Stimulated activated CD4-positive, alpha-beta T cell treated with anti-CD3 and anti-CD28 coated beads, Interleukin-4, amount 100 ng/mL, for 24 hours (primary cell): Measurements from ENCODE around the gene RWDD2A.
A peak's percentile ranks its signal among the peaks of the same experiment; 100 is the strongest.
"Not testable (repeated sequence)": the region's sequence is repeated elsewhere in the genome, so short reads cannot be mapped to it uniquely, and the experiment has no call there.

Source experiments
- DNase-seq: peaks from one replicate; pipeline ENCODE4 v3.0.0-alpha.2; 2020

RWDD2A gene

DNA sequence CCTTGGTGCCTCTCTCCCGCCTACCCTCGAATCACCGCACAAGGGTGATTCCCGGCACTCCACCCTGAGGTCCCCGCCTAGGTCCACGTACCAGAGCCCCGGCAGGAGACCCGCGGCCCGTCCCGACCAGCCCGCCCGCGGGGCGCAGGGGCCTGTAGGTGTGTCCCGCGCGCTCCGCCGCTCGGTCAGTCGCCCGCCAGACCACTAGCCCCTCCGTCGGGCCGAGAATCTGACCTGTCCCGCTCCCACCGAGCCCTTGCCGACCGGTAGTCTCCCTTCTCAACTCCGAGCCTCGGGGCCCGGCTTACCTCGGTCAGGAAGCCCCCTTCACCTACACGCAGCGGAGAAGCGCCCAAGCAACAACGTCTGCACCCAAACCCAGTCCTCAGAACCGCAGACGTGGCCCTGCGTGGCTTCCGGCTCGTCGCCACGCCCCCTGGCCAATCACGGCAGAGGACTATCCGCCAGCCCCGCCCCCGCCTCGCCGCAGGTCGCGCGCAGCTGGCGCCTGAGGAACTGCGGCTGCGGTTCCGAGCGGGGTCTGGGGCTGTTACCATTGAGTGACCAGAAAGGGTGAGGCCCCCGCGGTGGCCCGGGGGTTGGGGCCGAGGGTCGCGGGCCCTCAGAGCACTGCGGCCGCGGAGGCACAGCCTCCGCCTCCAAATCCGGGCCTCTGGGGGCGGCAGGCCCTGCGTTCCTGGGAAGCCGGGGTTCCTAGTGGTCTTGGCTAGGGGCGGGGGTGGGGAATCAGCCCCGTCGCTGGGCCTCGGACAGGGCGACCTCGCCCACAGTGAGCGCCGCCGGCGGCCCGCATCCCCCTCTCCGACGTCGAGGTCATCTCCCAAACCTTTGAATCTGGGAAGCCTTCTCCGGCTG lies at the start of gene RWDD2A, which contains the start of gene PGM3:
Gene RWDD2A, plus strand, starts transcription at position 487 of the 876 bp plus-strand sequence. CDS start 1,095 bp downstream, outside the sequence.
Gene PGM3, minus strand, starts transcription at position 395 of the 876 bp plus-strand sequence. CDS start 2,253 bp downstream, outside the sequence.
- DNase-seq, result peak; percentile 89

DNA sequence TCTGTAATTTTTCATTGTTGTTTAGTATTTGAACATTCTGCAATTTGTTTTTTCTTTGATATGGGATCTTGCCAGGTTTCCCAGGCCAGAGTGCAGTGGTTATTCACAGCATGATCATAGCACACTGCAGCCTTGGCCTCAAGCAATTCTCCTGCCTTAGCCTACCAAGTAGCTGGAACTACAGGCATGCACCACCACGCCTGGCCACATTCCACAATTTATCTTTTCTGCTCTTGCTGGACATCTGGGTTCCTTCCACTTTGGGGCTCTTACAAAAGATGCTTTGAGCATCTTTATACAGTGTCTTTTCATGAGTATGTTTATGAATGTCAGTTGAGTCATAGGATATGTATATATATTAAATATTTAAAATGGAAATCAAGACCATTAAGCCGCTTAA lies 42.0 kb upstream of the RWDD2A start:
- DNase-seq, result no peak

DNA sequence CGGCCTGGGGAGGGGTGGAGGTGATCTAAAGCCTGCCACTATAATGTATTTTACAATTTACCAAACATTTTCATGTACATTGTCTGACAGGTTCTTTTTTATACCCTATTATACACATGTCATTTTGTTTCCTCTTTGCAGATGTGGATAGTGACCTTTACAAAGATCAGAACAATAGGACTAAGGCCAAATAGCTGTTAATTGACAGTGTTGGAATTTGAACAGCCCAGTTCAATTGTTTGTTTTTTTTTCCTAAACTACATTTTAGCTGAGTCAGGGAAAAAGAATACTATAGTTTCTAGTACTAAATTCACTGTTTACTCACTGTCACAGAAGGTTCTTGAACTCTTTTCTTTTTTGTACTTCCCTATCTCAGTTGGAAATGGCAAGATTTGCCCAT lies 40.2 kb upstream of the RWDD2A start:
- no peak for DNase-seq

DNA sequence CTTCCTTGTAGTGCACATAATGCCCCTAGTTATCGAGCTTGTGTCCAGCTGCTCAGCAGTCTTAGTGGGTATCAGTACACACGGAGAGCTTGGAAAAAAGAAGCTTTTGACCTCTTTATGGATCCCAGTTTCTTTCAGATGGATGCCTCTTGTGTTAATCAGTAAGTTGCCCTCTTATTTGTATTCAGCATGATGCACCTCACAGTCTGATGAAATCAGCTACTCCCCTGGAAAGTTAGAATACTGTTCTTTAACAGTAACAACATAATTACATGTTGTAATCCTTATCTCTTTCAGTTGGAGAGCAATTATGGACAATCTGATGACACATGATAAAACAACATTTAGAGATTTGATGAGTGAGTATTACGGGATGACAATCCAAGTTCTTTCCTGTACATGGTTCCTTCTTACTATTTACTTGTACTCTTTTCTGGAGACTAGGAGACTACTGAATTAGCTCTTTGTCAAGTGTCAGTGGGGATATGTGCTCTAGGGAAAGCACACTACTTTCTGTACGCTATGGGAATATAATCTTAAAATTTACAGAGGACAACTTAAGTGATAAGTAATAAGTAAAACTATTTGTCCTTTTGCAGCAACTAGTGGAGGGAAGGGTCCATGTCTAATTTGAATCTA lies 39.2 kb upstream of the RWDD2A start:
- no peak for DNase-seq

DNA sequence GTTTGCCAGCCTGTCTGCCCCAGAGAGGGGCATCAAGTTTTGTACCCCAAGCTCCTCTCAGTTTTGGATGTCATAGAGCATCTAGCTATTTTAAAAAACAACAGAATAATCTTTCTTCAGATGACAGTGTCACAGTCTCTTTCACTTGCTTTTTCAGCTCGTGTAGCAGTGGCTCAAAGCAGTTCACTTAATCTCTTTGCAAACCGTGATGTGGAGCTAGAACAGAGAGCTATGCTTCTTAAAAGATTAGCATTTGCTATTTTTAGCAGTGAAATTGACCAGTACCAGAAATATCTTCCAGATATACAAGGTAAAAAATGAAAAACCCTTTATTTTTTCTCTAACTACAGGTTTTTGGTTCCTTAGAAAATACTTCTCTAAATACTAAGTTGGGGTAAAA lies 37.4 kb upstream of the RWDD2A start:
- no peak for DNase-seq

DNA sequence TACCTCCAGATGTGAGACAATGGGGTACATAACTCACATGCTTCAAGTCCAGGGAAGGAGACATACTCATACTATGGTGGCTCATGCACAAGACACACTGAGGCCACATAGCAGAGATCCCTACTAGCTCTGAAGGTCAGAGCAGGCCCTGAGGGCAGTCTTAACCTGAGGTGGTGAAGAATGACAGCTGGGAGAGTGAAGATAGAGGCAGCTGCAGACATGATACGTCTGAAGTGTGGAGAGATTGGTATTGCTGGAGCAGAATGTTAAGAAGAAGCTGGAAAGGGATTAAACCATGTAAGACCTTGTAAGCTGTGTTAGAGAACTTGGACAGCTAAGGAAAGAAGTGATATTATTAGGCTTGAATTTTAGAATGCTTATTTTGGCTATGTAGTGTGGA lies 33.0 kb upstream of the RWDD2A start:
- DNase-seq, result no peak

DNA sequence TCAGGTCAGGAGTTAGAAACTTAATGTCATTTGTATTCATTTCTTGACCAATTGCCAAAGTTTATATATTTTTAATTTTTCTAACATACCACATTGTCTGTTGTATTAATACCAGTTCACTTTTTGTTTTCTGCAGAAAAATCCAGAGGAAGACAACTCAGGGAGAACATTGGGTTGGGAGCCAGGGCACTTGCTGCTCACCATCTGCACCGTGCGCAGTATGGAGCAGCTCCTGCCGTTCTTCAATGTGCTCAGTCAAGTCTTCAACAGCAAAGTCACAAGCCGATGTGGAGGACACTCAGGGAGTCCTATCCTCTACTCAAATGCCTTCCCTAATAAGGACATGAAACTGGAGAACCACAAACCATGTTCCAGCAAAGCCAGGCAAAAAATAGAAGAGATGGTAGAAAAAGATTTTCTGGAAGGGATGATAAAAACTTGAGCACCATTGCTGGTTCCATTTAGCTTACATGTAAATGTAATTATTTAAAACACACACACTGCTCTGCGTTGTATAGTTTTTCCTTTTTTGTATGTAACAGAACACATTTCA lies 25.4 kb upstream of the RWDD2A start:
- no peak for DNase-seq

DNA sequence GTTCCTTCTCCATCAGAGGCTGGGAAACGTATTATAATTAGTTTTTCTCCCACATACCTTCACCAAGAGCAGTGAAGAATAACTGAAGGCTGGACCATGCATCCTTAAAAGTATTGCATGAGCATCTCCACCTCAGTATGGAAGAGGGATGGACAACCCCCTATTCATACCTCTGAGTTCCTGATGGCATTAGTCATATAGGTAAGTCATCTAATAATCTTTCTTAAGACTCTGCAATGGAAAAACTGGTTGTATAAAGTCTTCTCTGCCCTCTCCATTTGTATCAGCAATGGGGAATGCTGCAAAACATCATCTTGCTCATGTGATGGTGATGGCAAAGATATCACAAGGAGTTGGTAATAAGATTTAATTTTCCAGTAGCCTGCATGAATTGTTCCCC lies 24.6 kb upstream of the RWDD2A start:
- no peak for DNase-seq

DNA sequence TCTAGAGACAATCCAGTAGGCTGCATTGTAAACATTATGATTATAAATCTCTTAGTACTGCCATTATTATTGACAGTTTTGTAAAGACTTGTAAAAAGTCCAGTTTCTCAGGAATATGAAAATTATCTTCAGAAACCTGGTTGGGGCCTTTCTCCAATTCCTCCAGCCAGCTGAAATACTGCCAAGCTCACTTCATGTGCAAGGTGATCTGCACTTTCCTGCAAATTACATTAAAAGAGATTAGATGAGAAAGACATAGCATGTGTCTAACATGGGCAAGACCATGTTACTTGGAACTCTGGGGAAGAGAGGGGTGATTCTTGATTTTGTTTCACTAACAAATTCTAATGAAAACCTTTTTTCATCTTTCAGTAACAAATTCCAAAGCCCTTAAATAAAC lies 24.1 kb upstream of the RWDD2A start:
- DNase-seq, result no peak

DNA sequence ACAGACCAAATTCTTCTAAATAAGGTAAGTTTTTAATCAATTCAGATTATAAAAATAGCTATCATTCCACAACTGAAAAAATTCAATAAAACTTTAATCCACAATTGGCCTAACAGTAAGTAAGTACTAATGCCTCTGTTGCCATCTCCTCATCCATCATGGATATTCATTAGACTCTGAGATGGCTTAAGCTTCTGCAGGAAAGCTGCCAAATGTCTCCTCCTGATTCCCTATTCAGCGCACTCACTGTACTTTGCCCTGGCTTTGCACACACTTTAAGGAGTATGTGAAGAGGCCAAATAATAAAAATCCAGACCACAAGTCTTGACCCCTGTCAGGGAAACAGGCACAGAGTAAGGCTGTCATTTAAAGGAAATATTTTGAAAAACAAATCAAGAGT lies 23.6 kb upstream of the RWDD2A start:
- DNase-seq, result no peak

DNA sequence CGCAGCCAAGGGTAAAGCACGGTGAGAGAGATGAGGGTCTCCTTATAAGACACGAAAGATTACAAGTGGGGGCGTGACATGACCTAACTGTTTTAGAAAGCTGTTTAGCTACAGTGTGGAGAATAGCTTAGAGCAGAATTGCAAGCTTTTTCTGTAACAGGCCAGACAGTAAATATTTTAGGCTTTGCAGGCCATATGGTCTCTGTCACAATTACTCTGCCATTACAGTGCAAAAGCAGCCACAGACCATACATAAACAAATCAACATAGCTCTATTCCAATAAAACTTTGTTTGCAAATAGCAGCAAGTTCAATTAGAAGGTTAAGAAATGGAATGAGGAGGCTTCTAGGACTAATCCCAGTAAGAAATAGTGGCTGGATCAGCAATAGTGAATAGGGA lies 16.9 kb upstream of the RWDD2A start:
- DNase-seq, result no peak

DNA sequence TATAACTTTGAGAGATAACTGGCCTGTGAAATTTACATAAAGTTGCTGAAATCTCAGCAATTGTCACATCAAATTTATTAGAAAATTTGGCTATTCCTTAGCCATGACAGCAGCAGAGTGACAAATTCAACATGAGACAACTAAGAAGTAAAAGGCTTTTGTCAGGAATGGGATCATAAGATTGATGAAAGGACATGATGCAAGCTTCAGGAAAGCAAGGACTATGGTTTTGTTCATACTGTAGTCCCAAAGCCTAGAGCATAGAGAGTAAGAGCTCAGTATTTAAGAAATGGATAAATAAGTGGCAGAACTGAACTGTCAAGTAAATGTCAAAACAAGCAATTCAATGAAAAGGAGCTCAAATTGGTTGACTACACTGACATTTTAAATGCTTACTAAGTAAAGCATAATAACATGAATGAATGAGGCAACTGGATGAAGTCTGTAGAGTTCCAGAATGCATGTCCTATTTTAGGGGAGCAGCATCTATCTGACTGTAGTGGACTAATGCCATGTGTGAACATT lies 12.7 kb upstream of the RWDD2A start:
- DNase-seq, result no peak

DNA sequence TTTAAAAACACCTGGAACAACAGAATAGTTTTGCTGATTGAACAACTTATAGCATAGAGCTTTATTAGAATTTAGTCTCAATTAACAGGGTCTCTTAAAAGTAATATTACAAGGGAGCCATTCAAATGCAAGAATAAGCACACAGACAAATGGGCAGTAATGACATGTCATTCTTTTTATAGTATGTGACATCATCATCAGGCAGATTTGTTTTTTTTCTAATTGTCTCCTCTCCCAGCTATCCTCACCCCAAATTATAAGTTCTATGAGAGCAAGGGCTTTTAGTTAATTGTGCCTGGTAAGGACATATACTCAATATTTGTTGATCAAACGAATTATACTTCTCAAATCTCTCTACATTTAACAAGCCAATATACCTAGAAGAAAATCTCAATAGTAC lies 11.0 kb upstream of the RWDD2A start:
- no peak for DNase-seq

DNA sequence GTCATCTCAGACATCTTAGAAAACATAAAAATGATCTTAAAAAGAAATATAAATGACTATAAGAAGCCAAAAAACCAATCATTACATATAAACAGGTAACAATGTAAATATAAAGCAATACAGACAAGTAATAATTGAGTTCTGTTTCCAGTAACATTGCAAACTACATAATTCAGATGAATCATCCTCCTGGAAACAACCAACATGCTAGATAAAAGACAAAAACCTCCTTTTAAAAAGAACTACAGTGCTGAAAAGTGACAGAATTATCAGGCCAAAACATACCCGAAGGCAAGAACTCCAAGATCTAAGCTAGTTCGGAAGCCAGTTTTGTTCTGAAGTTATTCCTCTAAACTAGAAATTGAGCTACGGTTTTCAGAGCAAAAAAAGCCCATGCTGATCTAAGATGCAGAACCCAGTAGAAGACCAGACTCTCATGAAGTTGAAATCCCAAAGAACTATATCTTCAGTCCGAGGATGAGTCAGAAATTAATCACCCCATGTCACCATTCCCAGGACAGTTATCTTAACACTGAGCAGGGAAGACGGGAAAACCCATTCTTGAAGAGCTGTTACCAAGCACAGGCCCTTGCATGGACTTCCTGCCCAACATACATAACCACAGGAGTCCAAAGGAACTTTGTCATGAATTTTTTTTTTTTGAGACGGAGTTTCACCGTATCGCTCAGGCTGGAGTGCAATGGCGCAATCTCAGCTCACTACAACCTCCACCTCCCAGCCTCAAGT lies 9.9 kb upstream of the RWDD2A start:
- no peak for DNase-seq

DNA sequence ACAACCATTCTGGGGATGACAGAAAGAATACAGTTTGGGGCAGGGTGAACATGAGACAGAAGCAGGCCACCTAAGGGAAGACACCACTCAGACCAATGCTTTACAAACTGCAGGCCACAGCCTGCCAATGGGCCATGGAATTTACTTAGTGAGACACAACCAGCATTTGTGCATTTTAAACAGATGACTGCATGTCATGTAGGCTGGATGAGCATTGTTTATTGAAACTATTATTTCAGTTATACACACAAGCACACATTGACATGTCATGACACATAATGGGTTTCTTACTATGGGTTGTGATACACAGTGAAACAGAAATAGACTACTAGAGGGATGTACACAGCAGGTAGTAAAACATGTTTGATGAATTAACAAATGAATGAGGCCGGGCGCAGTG lies 8.1 kb upstream of the RWDD2A start:
- no peak for DNase-seq

DNA sequence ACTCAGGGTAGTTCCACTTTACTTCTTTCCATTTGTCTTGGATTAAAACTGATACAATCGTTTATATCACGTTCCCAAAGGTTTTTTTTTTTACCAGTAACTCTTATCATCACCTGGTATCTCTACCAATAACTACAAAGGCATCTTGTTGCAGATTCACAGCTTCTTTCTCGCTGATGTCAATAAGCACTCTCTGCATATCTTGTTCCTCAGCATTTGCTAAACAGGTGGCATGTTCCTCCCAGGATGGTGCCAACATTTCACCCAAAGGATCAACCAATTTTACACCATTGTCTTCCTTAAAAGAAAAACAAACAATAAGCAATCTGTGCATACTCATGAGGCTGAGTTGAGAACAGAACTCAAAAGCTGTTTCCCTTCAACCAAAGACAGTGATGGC lies 4.7 kb upstream of the RWDD2A start:
- no peak for DNase-seq

DNA sequence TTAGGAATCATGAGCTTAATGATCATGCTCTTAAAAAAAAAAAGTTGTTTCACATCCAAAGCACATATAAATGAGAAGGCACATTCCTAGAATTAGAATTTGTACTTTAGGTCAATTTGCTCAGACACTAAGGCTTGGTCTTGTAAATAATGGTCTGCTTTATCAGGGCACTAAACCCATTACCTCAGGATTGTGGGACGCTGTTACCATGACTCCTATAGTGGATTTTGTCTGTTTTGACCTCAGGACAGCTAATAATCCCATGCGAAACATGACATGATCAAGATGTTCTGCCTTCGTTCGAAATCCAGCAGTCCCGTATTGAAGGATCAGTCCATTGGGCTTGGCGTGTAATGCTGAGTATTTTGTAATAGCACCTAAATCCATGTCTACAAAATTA lies 2.5 kb upstream of the RWDD2A start:
- DNase-seq, result no peak

DNA sequence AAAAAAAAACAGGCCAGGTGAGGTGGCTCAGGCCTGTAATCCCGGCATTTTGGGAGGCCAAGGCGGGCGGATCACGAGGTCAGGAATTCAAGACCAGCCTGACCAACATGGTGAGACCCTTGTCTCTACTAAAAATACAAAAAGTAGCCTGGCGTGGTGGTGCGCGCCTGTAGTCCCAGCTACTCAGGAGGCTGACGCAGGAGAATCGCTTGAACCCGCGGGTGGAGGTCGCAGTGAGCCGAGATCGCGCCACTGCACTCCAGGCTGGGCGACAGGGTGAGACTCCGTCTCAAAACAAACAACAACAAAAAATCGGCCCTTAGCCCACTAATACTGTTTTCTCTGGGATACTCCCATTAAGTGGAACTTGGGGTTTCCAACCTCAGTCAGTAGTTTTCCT lies 1.2 kb upstream of the RWDD2A start:
- not testable (repeated sequence) for DNase-seq

DNA sequence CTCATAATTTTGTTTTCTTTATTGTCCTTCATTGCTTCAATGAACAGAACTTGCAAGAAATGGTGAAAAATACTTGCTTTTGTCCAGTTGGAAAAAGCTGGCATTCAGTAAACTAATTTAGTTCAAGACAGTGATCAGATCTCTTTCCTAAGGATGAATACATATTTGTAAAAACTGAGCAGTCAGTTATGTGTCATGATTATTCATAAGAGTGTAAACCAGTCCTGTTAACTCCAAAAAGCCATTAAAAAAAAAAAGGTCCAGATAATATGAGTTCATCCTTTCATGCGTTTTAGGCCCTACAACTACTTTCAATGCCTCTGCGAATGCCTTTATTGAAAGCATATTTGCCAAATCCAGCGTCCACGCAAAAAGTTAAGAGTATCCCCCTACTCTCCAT lies 701 bp upstream of the RWDD2A start:
- no peak for DNase-seq

DNA sequence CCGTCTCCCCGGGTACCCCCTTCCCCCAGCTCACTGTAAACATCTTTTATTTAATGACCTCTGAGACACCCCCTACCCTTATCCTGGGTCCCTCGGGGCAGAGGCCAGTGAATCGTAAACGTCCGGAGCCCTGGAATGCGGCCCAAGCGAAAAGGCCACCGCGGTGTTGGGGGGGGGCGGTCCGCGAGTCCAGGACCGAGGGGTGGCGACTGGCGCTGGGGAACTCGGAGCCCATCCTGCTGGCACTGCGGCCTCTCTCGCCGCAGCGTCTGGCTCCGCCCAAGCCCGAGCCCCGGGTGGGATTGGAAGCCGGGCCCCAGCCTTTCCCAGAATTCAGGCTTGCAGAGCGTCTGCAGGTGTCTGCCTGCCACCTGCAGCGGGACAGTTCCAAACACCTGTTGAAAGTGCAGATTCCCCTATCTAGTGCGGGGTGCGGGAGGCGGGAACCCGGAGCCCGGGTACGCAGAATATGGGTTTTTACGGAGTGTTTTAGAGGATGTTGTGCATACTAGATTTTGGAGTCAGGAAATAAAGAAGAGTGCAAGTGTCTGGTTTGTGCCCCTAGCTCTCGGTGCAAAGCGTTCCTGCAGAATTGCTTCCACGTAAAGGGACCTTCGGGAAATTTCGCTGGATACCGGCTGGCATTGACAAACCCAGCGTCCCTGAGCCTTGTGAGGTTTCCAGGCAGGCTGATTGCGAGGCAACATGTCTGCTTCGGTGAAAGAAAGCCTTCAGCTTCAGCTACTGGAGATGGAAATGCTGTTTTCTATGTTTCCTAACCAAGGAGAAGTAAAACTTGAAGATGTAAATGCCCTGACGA lies 800 bp downstream of the RWDD2A start:
- no peak for DNase-seq

DNA sequence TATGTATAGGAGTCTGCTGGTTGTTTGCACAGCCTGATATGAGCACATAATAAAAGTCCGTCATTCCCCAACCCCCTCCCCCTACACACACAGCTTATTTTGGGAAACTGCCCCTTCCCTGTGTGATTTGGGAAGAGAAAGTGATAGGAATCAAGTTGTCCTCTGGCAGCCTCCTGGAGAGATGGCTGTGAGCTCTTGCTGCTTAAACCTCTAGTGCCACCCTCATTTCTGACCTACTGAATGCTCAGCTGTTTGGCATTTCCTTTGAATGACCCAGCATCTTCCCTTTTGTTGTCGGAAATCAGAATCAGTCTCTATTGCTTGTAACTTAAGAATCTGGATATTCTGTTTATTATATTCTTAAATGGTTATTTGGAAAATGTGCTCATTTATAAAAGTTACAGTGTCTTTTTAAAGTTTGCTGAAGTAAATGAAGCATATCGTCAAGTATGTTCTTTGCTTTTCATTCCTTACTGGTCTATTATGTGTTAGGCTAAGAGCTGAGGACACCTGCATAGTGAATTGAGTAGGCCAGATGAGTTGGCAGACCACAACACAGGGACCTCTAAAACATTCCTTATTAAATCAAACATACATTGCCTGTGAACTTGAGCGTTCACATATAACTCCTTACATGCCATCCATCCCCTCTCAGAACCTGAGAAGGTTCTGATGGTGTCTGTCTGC lies 5.5 kb downstream of the RWDD2A start:
- DNase-seq, result no peak
